ENCODE results near the gene CDKAL1. TPM values are rescaled to one million over a fixed set of nuclear protein-coding genes. Genes with fewer than 3 reads are reported as not detected.

The CDKAL1 gene
- total RNA-seq, 1 donor from 2014 or later = 24.8 TPM

- DNase-seq = no peak
- H3K4me1 Mint-ChIP-seq (ENCODE audit: low read depth, unreplicated experiment) = peaks cover 18% of the 10 kb centered on the region
- TF ChIP-seq, protein P1, sequence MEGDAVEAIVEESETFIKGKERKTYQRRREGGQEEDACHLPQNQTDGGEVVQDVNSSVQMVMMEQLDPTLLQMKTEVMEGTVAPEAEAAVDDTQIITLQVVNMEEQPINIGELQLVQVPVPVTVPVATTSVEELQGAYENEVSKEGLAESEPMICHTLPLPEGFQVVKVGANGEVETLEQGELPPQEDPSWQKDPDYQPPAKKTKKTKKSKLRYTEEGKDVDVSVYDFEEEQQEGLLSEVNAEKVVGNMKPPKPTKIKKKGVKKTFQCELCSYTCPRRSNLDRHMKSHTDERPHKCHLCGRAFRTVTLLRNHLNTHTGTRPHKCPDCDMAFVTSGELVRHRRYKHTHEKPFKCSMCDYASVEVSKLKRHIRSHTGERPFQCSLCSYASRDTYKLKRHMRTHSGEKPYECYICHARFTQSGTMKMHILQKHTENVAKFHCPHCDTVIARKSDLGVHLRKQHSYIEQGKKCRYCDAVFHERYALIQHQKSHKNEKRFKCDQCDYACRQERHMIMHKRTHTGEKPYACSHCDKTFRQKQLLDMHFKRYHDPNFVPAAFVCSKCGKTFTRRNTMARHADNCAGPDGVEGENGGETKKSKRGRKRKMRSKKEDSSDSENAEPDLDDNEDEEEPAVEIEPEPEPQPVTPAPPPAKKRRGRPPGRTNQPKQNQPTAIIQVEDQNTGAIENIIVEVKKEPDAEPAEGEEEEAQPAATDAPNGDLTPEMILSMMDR (IDR thresholded peaks at IDR 0.05; ENCODE audit: partially characterized antibody, unreplicated experiment) = no peak
- H3K27me3 Mint-ChIP-seq (ENCODE audit: unreplicated experiment) = no peaks in the 10 kb centered on the region
- H3K36me3 Mint-ChIP-seq (ENCODE audit: unreplicated experiment) = no peaks in the 10 kb centered on the region
- H3K4me3 Mint-ChIP-seq (ENCODE audit: unreplicated experiment) = no peak overlapping the region
- no peaks in the 10 kb centered on the region for H3K9me3 Mint-ChIP-seq (ENCODE audit: unreplicated experiment)
- no peak overlapping the region for H3K27ac Mint-ChIP-seq (ENCODE audit: unreplicated experiment)
Observed at GRCh38 chr6:20664250-20664649, 130.0 kb downstream of the CDKAL1 start.

- TF ChIP-seq, protein P1 (IDR thresholded peaks at IDR 0.05; ENCODE audit: partially characterized antibody, unreplicated experiment) = no peak
- H3K9me3 Mint-ChIP-seq (ENCODE audit: unreplicated experiment) = no peaks in the 10 kb centered on the region
- no peak overlapping the region for H3K4me3 Mint-ChIP-seq (ENCODE audit: unreplicated experiment)
- no peaks in the 10 kb centered on the region for H3K36me3 Mint-ChIP-seq (ENCODE audit: unreplicated experiment)
- peaks cover 18% of the 10 kb centered on the region for H3K4me1 Mint-ChIP-seq (ENCODE audit: low read depth, unreplicated experiment)
- no peak overlapping the region for H3K27ac Mint-ChIP-seq (ENCODE audit: unreplicated experiment)
- DNase-seq = no peak
- H3K27me3 Mint-ChIP-seq (ENCODE audit: unreplicated experiment) = no peaks in the 10 kb centered on the region
Observed at GRCh38 chr6:20665290-20665689, 131.0 kb downstream of the CDKAL1 start.

- Mint-ChIP-seq H3K9me3 (ENCODE audit: unreplicated experiment) (no peaks in the 10 kb centered on the region), H3K27me3 (ENCODE audit: unreplicated experiment) (no peaks in the 10 kb centered on the region), H3K27ac (ENCODE audit: unreplicated experiment) (no peak overlapping the region), H3K4me3 (ENCODE audit: unreplicated experiment) (no peak overlapping the region), H3K4me1 (ENCODE audit: low read depth, unreplicated experiment) (peaks cover 10% of the 10 kb centered on the region), H3K36me3 (ENCODE audit: unreplicated experiment) (peaks cover 7% of the 10 kb centered on the region)
- DNase-seq = no peak
- TF ChIP-seq, protein P1 (IDR thresholded peaks at IDR 0.05; ENCODE audit: partially characterized antibody, unreplicated experiment) = no peak
Observed at GRCh38 chr6:20669571-20670314, 135.5 kb downstream of the CDKAL1 start.

DNA sequence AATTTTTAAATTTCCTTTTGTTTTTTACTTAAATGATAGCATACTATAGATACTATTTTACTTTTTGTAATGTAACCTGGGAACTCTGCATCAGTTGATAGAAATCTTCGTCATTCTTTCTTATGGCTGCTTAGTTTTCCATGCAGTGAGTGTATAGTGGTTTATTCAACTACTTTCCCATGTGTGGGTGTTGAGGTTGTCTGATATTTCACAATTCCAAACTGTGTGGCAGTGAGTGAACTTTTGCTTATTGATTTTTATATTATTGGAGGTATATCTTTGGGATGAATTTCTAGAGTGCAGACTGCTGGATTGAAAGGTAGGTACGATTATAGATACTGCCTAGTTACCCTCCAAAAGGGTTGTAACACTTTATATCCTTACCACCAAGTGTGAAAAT lies 136.5 kb downstream of the CDKAL1 start:
- Mint-ChIP-seq H3K27me3 (ENCODE audit: unreplicated experiment) (no peaks in the 10 kb centered on the region), H3K27ac (ENCODE audit: unreplicated experiment) (no peak overlapping the region), H3K9me3 (ENCODE audit: unreplicated experiment) (no peaks in the 10 kb centered on the region), H3K4me3 (ENCODE audit: unreplicated experiment) (no peak overlapping the region), H3K4me1 (ENCODE audit: low read depth, unreplicated experiment) (peaks cover 8% of the 10 kb centered on the region), H3K36me3 (ENCODE audit: unreplicated experiment) (peaks cover 7% of the 10 kb centered on the region)
- no peak for DNase-seq
- TF ChIP-seq, protein P1 (IDR thresholded peaks at IDR 0.05; ENCODE audit: partially characterized antibody, unreplicated experiment) = no peak

DNA sequence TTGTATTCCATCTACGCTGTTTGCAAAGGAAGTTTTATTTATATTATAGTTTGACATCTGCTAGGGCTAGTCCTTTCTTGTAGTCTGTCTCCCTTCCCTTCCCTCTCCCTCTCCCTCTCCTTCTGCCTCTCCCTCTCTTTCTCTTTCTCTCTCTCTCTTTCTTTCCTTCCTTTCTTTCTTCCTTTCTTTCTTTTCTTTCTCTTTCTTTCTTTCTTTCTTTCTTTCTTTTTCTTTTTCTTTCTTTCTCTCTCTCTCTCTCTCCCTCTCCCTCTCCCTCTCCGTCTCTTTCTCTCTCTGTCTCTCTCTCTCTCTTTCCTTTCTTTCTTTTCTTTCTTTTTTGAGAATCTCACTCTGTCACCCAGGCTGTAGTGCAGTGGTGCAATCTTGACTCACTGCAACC lies 137.8 kb downstream of the CDKAL1 start:
- no peaks in the 10 kb centered on the region for H3K9me3 Mint-ChIP-seq (ENCODE audit: unreplicated experiment)
- TF ChIP-seq, protein P1 (IDR thresholded peaks at IDR 0.05; ENCODE audit: partially characterized antibody, unreplicated experiment) = no peak
- H3K36me3 Mint-ChIP-seq (ENCODE audit: unreplicated experiment) = peaks cover 7% of the 10 kb centered on the region
- no peak overlapping the region for H3K4me3 Mint-ChIP-seq (ENCODE audit: unreplicated experiment)
- no peaks in the 10 kb centered on the region for H3K27me3 Mint-ChIP-seq (ENCODE audit: unreplicated experiment)
- H3K27ac Mint-ChIP-seq (ENCODE audit: unreplicated experiment) = no peak overlapping the region
- DNase-seq = no peak
- H3K4me1 Mint-ChIP-seq (ENCODE audit: low read depth, unreplicated experiment) = peaks cover 7% of the 10 kb centered on the region

Measured in glutamatergic neuron (in vitro differentiated cells).